HCT116 (cell line): ENCODE data around the gene RNF220. TPM values are rescaled to one million over a fixed set of nuclear protein-coding genes. Genes with fewer than 3 reads are reported as not detected.
A peak's percentile ranks its signal among the peaks of the same experiment; 100 is the strongest.

Experiments
- ATAC-seq: fragments of 200-7000 bp; cut with Tn5 transposase; 2 replicates; pipeline ENCODE4 v1.9.1; 2020; ENCODE audit warnings: mild to moderate bottlenecking, moderate library complexity
- BruUV-seq: library from RNA; stranded (reverse); fragments of 400-500 nt; replicated peaks from 2 replicates; lab custom pipeline; 2021; lab: Mats Ljungman, UMichigan
- CTCF ChIA-PET: fragments of 300-600 bp; sonication (Branson Sonifier 250); formaldehyde crosslinking; loops from one replicate; lab custom pipeline; 2021; ENCODE audit warnings: antibody characterized with exemption; lab: Charles Lee
- POLR2A ChIA-PET: fragments of 300-600, 350-600 bp; sonication (Branson Sonifier 250); formaldehyde crosslinking; loops from one replicate; lab custom pipeline; 2021; ENCODE audit warnings: antibody characterized with exemption; lab: Charles Lee
- RAD21 ChIA-PET, 2 experiments: fragments of 300-600 bp; sonication (Branson Sonifier 250); formaldehyde crosslinking; loops; one replicate each; lab custom pipeline; 2023; ENCODE audit warnings: low total read pairs in 2 of 2; ENCODE audit not compliant: uncharacterized antibody in 2 of 2, unreplicated experiment in 2 of 2, low non-redundant PET in 1 of 2; lab: Charles Lee
- DNase-seq: peaks from one replicate; pipeline ENCODE4 v3.0.0-alpha.2; 2010; ENCODE audit warnings: low read depth, low spot score
- H2AFZ ChIP-seq: fragments of 200-600 bp; shearing (Covaris generic), sonication (generic); 2 replicates; pipeline ENCODE4 v1.6.1; 2017; ENCODE audit warnings: low read depth, mixed run types, mixed read lengths, antibody characterized with exemption, low read length; ENCODE audit not compliant: poor library complexity, severe bottlenecking
- H3K27ac ChIP-seq: 2 replicates; pipeline ENCODE4 v1.5.1; 2012; ENCODE audit warnings: low read depth, low read length
- H3K27me3 ChIP-seq: fragments of 200-600 bp; sonication (generic); 2 replicates; pipeline ENCODE4 v1.6.1; 2016; ENCODE audit warnings: mixed run types, low read length, mixed read lengths; ENCODE audit not compliant: insufficient read depth
- H3K36me3 ChIP-seq, 2 experiments: fragments of 200-500 bp in 1 of 2; fragments of 200-600 bp in 1 of 2; sonication (Bioruptor generic) in 1 of 2; sonication (generic) in 1 of 2; 2 replicates each; pipeline versions ENCODE4 v1.5.1 to v1.6.1; 2014 to 2016; ENCODE audit warnings: low read length in 2 of 2, inconsistent platforms in 1 of 2, mixed read lengths in 1 of 2, mixed run types in 1 of 2; ENCODE audit not compliant: insufficient read depth in 2 of 2, control insufficient read depth in 1 of 2
- H3K4me1 ChIP-seq, 2 experiments: fragments of 200-600 bp in 1 of 2; sonication (generic) in 1 of 2; 2 replicates each; pipeline versions ENCODE4 v1.5.1 to v1.6.1; 2012 to 2017; ENCODE audit warnings: low read length in 2 of 2, inconsistent platforms in 1 of 2, mild to moderate bottlenecking in 1 of 2, mixed read lengths in 1 of 2, mixed run types in 1 of 2, moderate library complexity in 1 of 2; ENCODE audit not compliant: insufficient read depth in 2 of 2, control insufficient read depth in 1 of 2
- H3K4me2 ChIP-seq: fragments of 200-600 bp; sonication (generic); 2 replicates; pipeline ENCODE4 v1.6.1; 2017; ENCODE audit warnings: mixed run types, low read length, mixed read lengths
- H3K4me3 ChIP-seq, 2 experiments: fragments of 200-600 bp in 1 of 2; sonication (generic) in 1 of 2; replicated peaks in 1 of 2; 2 replicates each; pipeline ENCODE4 v1.5.1; 2011 to 2016; ENCODE audit warnings: low read length in 2 of 2, control low read depth in 1 of 2, low read depth in 1 of 2, mild to moderate bottlenecking in 1 of 2, mixed read lengths in 1 of 2, mixed run types in 1 of 2
- H3K79me2 ChIP-seq: fragments of 200-600 bp; sonication (generic); 2 replicates; pipeline ENCODE4 v1.6.1; 2017; ENCODE audit warnings: mild to moderate bottlenecking, mixed run types, low read length, moderate library complexity, mixed read lengths; ENCODE audit not compliant: insufficient read depth
- H3K9ac ChIP-seq: fragments of 200-600 bp; sonication (generic); 2 replicates; pipeline ENCODE4 v1.6.1; 2016; ENCODE audit warnings: low read length, mixed read lengths
- H3K9me2 ChIP-seq: fragments of 200-600 bp; sonication (generic), shearing (Covaris generic); 2 replicates; pipeline ENCODE4 v1.6.1; 2017; ENCODE audit warnings: mixed run types, mild to moderate bottlenecking, moderate library complexity; ENCODE audit not compliant: insufficient read depth
- H3K9me3 ChIP-seq, 2 experiments: fragments of 200-500 bp in 1 of 2; fragments of 200-600 bp in 1 of 2; sonication (Bioruptor generic) in 1 of 2; sonication (generic) in 1 of 2; 2 replicates each; pipeline ENCODE4 v1.6.1; 2014 to 2017; ENCODE audit warnings: low read length in 2 of 2, mixed read lengths in 2 of 2, inconsistent platforms in 1 of 2, low read depth in 1 of 2, mild to moderate bottlenecking in 1 of 2, mixed run types in 1 of 2, moderate library complexity in 1 of 2; ENCODE audit not compliant: control insufficient read depth in 1 of 2, insufficient read depth in 1 of 2
- H4K20me1 ChIP-seq: fragments of 200-600 bp; sonication (generic), shearing (Covaris generic); 2 replicates; pipeline ENCODE4 v1.6.1; 2017; ENCODE audit warnings: mixed run types, mild to moderate bottlenecking, moderate library complexity; ENCODE audit not compliant: insufficient read depth
- CTCF ChIP-seq, 3 experiments: fragments of 200-600 bp in 1 of 3; sonication (generic) in 1 of 3; IDR thresholded peaks in 2 of 3; conservative IDR thresholded peaks in 1 of 3; 2 replicates each; pipeline ENCODE4 v1.5.1; 2012 to 2017; ENCODE audit warnings: low read depth in 2 of 3, low read length in 2 of 3, antibody characterized with exemption in 1 of 3, borderline replicate concordance in 1 of 3, control low read depth in 1 of 3, mild to moderate bottlenecking in 1 of 3, mixed read lengths in 1 of 3, mixed run types in 1 of 3, moderate library complexity in 1 of 3; ENCODE audit not compliant: insufficient read depth in 1 of 3
- RAD21 ChIP-seq: IDR thresholded peaks from 2 replicates; pipeline ENCODE4 v1.6.1; 2012; ENCODE audit warnings: low read depth, mild to moderate bottlenecking
- REST ChIP-seq: IDR thresholded peaks from 2 replicates; pipeline ENCODE4 v1.6.1; 2012; ENCODE audit warnings: low read depth
- intact Hi-C: fragments of 100-400 bp; cut with micrococcal nuclease; formaldehyde crosslinking; loops from 2 replicates; pipeline ENCODE4 v1.10.0; 2022
- total RNA-seq: library from RNA; stranded (reverse); gene quantifications from one replicate; pipeline ENCODE4 v1.2.1, GENCODE V29; 2021; ENCODE audit not compliant: unreplicated experiment

Gene RNF220
- total RNA-seq, 1 experiment from 2014 or later: 84.5 TPM

- Histone ChIP-seq H2AFZ (no peak overlapping the region), H3K4me1 (peaks cover 0 to 12% of the 10 kb centered on the region in 2 experiments; a peak in 2 of 4 replicates), H3K79me2 (no peaks in the 10 kb centered on the region), H4K20me1 (no peaks in the 10 kb centered on the region), H3K4me2 (no peak overlapping the region), H3K9me3 (no peaks in the 10 kb centered on the region), H3K27ac (no peak overlapping the region), H3K4me3 (no peak overlapping the region), H3K36me3 (no peaks in the 10 kb centered on the region), H3K9me2 (no peaks in the 10 kb centered on the region), H3K27me3 (no peaks in the 10 kb centered on the region), H3K9ac (no peak overlapping the region)
- ATAC-seq (peak; percentile 59), DNase-seq (no peak)
- TF ChIP-seq REST: no peak
- peak; percentile 47 for TF ChIP-seq RAD21
- TF ChIP-seq CTCF (IDR thresholded peaks at IDR 0.05 in 2 of 3, conservative IDR thresholded peaks at IDR 0.05 in 1 of 3; ENCODE audit: borderline replicate concordance in 1 of 3, insufficient read depth in 1 of 3, low read depth in 2 of 3, low read length in 2 of 3): peak; percentile 26 to 30 (median 29); a peak in 4 of 6 replicates
- no TSS peak for BruUV-seq
- ChIA-PET POLR2A (no interaction called here), CTCF (no interaction called here), RAD21 (no interaction called here)
- intact Hi-C loops: no loop called here
These were observed 43.6 kb upstream of the RNF220 start for GRCh38 chr1:44361478-44361877.
